Hippocampal formation (tissue), 2 donors: Measurements from ENCODE around the gene MAEA.

ENCODE experiments used
- DNase-seq, 2 donors: peaks; one replicate each; lab custom pipeline; 2025; lab: John Stamatoyannopoulos, UW

The MAEA gene

DNA sequence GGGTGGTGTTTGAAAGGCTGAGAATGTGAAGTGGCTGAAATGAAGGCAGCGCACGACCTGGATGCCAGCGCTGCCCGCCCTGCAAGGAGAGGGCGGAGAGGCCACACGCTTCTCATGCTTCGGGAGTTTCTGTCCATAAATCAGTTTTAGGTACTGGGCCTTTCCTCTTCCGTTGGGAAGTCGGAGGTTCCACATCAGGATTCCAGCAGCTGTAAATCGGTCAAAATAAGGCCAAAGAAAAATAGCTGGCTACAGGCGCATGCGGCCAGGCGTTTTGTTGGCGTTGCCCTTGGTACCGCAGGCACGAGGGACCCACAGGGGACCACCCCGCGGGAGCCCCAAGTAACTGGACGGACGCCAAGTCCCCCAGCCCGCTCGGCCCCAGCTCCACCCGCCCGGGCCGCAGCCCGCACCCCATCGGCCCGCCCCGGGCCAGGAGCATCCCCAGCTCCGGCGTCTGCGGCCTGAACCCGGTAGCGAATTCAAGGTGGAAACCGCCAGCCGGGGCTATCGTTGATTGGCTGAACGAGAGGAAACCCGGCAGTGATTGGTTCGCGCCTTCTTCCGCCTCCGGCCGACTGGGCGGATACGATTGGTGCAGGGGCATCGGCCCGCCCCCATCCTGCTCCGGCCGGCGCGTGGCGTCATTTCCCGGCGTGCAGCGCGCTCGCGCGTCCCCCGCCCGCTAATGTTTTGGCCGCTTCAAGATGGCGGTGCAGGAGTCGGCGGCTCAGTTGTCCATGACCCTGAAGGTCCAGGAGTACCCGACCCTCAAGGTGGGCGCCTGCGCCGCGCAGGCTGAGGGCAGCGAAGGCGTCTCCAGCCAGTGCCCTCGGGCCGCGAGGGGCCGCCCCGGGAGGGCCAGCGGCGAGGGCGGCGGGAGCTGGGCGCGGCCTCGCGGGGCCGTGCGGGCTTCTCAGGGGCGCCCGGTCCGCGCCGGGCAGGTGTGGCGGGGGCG, at the start of gene MAEA:
TSS of gene MAEA (plus strand) at position 685 of the 958 bp plus-strand sequence. CDS start at position 708, 23 bp downstream.
- peak; percentile 94 to 96 for DNase-seq

GRCh38 chr4:1239950-1240307, 49.8 kb upstream of the MAEA start:
- no peak for DNase-seq

- no peak for DNase-seq
Measured at GRCh38 chr4:1240721-1241465, 48.8 kb upstream of the MAEA start.

DNA sequence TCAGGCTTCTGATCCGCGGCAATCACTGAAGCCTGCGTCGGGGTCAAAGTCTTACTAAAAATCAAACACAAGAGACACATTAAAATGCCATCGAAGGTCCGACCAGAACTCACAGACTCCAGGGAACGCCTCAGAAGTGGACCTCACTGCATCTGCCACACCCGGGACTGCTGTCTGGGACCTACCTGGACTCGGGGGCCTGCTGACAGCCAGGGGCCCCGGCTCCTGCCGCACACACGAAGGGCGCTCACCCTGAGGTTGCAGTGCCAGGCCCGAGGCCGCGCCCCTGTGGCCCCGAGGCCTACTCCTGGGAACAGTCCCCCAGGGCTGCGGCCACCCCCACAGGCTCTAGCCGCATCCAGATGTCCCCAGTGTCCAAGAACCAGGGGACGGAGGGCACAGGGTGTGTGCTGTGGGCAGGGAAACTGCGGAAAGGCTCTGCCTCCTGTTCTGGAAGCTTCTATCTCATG, 48.2 kb upstream of the MAEA start:
- DNase-seq, result no peak

DNA sequence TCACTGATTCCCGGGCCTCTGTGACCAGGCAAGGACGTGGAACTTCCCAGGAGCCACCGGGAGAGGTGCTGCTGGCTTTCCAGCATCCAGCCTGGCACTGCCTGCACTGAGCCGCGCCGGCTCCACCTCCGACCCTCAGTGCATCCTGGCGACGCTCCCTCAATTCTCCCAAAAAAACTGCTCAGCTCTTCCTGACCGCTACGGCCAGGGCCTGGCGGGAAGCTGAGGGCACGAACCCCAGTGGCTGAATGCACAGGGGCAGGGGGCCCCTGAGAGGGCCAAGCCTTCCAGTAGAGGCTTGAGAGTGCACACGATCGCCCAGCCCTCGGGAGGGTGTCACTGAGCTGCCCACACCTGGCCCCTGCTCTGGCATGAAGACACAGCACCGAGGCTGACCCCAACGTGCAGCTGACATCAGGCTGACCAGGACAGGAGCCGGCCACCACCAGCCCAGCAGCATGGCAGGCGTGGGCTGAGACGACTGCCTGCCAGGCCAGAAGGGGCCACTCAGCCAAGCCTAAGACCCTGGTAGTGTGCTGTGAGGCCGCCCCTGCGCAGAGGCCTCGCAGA, 47.7 kb upstream of the MAEA start:
- DNase-seq, result no peak

- DNase-seq, result no peak
Measured at GRCh38 chr4:1242506-1243450, 46.9 kb upstream of the MAEA start.

DNA sequence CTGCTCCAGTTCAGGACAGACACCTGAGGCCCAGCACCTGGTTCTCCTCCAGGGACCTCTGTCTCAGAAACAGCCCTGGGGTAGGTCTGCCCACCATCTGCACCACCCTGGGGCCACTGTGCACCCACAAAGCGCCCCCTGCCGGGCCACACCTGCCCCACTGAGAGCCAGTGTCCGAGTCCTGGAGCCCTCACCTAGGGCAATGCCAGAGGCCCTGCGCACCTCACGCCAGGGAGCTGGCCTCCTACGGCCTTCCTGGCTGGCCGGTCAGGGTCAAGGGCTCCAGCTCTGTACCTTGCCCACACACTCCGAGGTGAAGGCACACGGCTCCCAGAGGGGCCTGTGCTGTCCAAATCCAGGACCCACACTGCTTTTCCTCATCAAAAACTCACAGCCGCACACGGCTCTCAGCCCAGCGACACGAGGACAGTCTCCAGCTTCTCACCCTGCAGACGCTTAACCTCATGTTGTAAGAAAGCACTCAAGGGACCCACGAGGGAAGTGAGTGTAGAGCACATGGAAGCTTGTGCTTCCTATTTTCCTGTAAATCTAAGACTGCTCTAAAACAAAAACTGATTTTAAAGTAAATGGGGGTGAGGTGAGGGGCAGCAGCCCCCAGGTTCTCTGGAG, 46.1 kb upstream of the MAEA start:
- no peak for DNase-seq

DNA sequence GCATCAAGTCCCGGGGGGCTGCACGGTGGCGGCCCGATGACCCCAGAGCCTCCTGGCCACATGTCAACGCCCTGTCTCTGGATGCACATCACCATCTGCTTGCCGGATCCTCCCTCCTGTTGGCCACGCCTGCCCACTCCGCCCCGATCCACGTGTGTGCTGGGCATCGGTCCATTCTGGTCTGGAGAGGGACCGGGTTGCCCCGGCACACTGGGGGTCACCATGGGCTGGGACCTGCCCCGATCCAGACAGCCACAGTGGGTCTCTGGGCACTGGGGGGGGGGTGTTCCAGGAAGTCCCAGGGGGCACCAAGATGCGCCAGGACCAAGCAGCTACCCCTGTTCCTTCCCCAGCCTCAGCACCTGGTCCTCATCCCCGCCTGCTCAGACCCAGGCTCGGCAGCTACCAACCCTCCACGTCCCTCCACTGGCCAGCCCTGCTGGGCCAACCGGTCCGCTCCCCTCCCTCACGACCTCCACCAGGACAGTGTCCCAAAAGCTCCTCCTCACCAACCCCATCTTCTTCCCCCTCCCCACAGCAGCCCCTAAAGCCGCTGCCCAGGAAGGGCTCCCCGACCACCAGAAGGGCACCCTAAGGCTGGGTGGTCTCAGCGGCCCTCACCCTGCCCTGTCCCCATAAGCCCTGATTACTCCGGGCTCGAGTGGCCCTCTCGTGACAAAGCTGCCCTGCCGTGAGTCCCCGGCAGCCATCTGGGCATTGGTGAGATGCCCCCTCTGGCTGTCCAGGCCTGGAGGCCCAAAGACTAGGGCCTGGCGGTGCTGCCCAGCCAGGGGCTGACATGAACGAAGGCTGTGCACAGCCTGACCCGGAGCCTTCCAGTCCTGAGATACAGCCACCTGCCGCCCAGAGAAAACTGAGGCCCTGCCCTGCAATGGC, 45.4 kb upstream of the MAEA start:
- no peak for DNase-seq

- DNase-seq, result no peak
Measured at GRCh38 chr4:1244978-1245471, 44.7 kb upstream of the MAEA start.

GRCh38 chr4:1245481-1246051, 44.1 kb upstream of the MAEA start:
- no peak for DNase-seq

- no peak for DNase-seq
Measured at GRCh38 chr4:1246111-1246881, 43.4 kb upstream of the MAEA start.

GRCh38 chr4:1246901-1247863, 42.5 kb upstream of the MAEA start:
- DNase-seq, result no peak

GRCh38 chr4:1247864-1248244, 41.8 kb upstream of the MAEA start:
- DNase-seq, result no peak

DNA sequence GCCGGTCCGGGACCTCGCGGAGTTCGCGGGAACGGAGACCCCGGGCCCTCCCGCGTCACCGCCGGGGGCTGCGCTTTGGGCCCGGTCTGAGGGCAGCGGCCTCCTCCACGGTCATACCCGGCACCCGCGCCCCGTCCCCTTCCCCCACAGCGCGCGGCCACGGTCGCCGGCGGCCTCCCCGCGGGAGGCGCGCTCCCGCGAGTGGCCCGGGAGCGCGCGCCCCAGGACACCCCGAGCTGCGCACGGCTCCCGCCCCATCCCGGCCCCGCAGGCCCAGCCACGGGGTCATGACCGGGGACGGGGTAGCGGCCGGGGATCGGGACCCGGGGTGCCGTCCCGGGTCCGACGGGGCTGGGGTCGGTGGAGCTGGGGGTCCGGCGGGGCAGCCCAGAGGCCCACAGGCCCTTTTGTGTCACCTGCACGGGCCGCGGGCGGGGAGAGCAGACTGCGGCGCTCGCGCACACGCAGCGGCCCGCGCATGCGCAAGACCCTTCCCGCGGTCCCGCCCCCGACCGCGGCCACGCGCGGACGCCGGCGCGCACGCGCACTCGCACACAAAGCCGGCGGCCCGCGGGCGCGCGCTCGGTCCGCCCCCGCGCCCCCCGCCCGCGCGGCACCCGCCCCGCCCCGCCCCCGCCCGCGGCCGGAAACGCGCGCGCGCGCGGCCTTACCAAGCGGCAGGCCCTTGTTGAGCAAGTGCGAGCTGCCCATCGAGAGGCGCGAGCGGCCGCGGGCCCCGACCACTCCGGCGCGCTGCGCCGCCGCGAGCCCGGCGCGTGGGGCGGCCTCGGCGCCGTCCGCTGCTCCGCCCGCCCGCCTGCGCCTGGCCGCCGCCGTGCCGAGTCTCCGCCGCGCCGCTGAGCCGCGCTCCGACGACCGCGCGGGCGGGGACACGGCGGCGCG, 41.2 kb upstream of the MAEA start, which contains the start of gene CTBP1:
TSS of gene CTBP1 (minus strand) at position 886 of the 903 bp plus-strand sequence. CDS start 7,799 bp downstream, outside the sequence.
- peak; percentile 69 to 84 for DNase-seq

DNA sequence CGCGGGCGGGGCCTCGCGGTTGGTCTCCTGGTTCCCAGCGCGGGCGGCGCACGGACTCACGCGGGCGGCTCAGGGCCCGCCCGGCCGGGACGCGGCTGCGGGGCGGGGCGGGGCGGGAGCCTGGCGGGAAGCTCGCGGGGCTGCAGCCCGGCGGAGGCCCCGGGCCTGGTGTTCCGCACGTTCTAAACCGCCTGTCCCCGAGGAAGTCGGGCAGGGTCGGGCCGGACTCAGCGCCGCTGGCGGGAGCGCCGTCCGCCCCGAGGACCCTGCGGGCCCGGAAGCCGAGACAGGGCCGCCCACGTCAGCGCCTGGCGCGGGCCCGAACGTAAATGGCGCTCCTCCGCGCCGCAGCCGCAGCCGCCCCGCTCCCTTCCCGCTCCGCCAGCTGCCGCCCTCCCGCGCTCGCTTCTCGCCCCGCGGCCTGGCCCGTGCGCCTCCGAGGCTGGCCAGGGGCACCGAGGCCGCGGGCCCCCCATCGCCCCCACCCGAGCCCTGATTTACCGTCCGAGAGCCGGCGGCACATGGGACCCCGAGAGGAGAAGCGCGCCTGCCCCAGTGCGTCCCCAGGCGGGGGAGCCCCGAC, 40.5 kb upstream of the MAEA start:
- DNase-seq, result peak; percentile 75 to 87
